ENCODE data around the gene PTGS1. TPM values are rescaled to one million over a fixed set of nuclear protein-coding genes. Genes with fewer than 3 reads are reported as not detected.

The PTGS1 gene
- total and polyA plus RNA-seq, 2 of the 8 experiments (the other 6 are each of a cell fraction or from before 2014, with no cell fraction given), result 1.1 to 1.9 TPM

GRCh38 chr9:122342323-122343050 is 28.3 kb upstream of the PTGS1 start:
- Histone ChIP-seq H2BK120ac (replicated peaks; ENCODE audit: low read depth, low read length) (no peak overlapping the region), H3K56ac (replicated peaks; ENCODE audit: insufficient read length, low read depth, low read length) (no peak overlapping the region), H3K4me3 (ENCODE audit: extremely low read depth in 1 of 4, insufficient read depth in 2 of 4, low read depth in 3 of 4, low read length in 4 of 4) (peak overlapping the region in 3 of 4 experiments; percentile 3 to 16 (median 5); a peak in 2 of 8 replicates), H3K18ac (ENCODE audit: extremely low read depth, low read length) (peak overlapping the region; percentile 72; the same call in 1 of the 2 replicates), H3K9me3 (ENCODE audit: insufficient read depth in 2 of 2, low read depth in 1 of 2, low read length in 1 of 2) (no peaks in the 10 kb centered on the region), H4K5ac (ENCODE audit: insufficient read length, low read depth, low read length) (no peak overlapping the region), H3K27ac (ENCODE audit: low read depth, low read length) (no peak overlapping the region), H3K14ac (ENCODE audit: insufficient read length) (no peak overlapping the region), H4K20me1 (replicated peaks in 1 of 2; ENCODE audit: control insufficient read depth in 1 of 2, insufficient read depth in 2 of 2, low read length in 2 of 2) (no peaks in the 10 kb centered on the region), H2BK15ac (ENCODE audit: low read length) (no peak overlapping the region), H3K23me2 (ENCODE audit: low read depth, low read length) (peaks cover 10% of the 10 kb centered on the region), H3K9ac (replicated peaks in 1 of 4; ENCODE audit: extremely low read depth in 1 of 4, low read depth in 3 of 4, low read length in 3 of 4) (no peak overlapping the region), H3K23ac (ENCODE audit: insufficient read length) (no peak overlapping the region), H2AFZ (ENCODE audit: low read length) (no peak overlapping the region; the same call in 1 of the 2 replicates), H3K79me1 (ENCODE audit: low read depth, low read length) (no peaks in the 10 kb centered on the region), H3K4ac (replicated peaks; ENCODE audit: insufficient read length, low read depth, low read length) (no peak overlapping the region), H4K8ac (ENCODE audit: extremely low read depth, insufficient read depth, low read length) (no peak overlapping the region), H3K36me3 (ENCODE audit: control insufficient read depth in 2 of 4, insufficient read depth in 4 of 4, low read length in 3 of 4) (no peaks in the 10 kb centered on the region), H2BK12ac (ENCODE audit: low read depth, low read length) (peak overlapping the region; percentile 70; the same call in 1 of the 2 replicates), H2BK20ac (ENCODE audit: low read length) (peak overlapping the region; percentile 5; the same call in 1 of the 2 replicates), H4K91ac (replicated peaks; ENCODE audit: insufficient read length, low read length) (peak overlapping the region; percentile 58), H3K27me3 (replicated peaks in 1 of 4; ENCODE audit: control insufficient read depth in 3 of 4, extremely low read depth in 1 of 4, insufficient read depth in 3 of 4, low read length in 3 of 4) (peaks cover 0 to 13% (median 7%) of the 10 kb centered on the region in 4 experiments; a peak in 6 of 7 replicates), H2BK5ac (ENCODE audit: low read depth, low read length) (peak overlapping the region; percentile 90; the same call in 1 of the 2 replicates), H3K4me2 (ENCODE audit: insufficient read depth in 1 of 2, low read depth in 2 of 2, low read length in 2 of 2) (peak overlapping the region; percentile 42 to 47), H2AK5ac (ENCODE audit: low read depth, low read length) (no peak overlapping the region), H3K79me2 (ENCODE audit: control insufficient read depth in 1 of 2, insufficient read depth in 2 of 2, low read length in 2 of 2) (no peaks in the 10 kb centered on the region), H3K4me1 (replicated peaks in 1 of 4; ENCODE audit: control insufficient read depth in 3 of 4, insufficient read depth in 4 of 4, low read length in 3 of 4) (peaks cover 9 to 36% (median 21%) of the 10 kb centered on the region in 4 experiments)
- CTCF ChIA-PET (ENCODE audit: partially characterized antibody), result interaction anchor here (1.0 to 25.6 kb wide), 5 partner anchors 8 to 244 kb away, joined by 3 to 544 read pairs (median 4); no protein-coding TSS in a partner anchor
- 48% methylated on average over 15 of the region's 15 CpGs; no CpG with 5 or more reads in 1 of the 2 experiments for WGBS, 2 experiments (ENCODE audit: extremely low coverage in 1 of 2, insufficient coverage in 1 of 2, insufficient read length in 1 of 2, insufficient replicate concordance in 2 of 2, low coverage in 1 of 2, low lambda C conversion rate in 2 of 2, missing lambda C conversion rate in 1 of 2)
- POLR2A ChIA-PET (ENCODE audit: partially characterized antibody), result interaction anchor here (0.8 kb wide), 1 partner anchor 13 kb away, joined by 3 read pairs; no protein-coding TSS in a partner anchor
- FAIRE-seq, result peak; percentile 42
- DNase-seq (ENCODE audit: low read depth in 1 of 2, low spot score in 2 of 2), result no peak
- TF ChIP-seq NRF1 (IDR thresholded peaks at IDR 0.05; ENCODE audit: low read depth, low read length), result no peak
- TF ChIP-seq NANOG (IDR thresholded peaks at IDR 0.05; ENCODE audit: insufficient read depth, low read depth, low read length, poor library complexity, severe bottlenecking), result no peak
- TF ChIP-seq RBBP5 (IDR thresholded peaks at IDR 0.05; ENCODE audit: borderline replicate concordance, low read depth, low read length), result 0 out of 2 replicates have a peak, but pooled peaks have one; percentile 50
- TF ChIP-seq TEAD4 (IDR thresholded peaks at IDR 0.05; ENCODE audit: low read depth, low read length), result peak; percentile 78
- TF ChIP-seq FOSL1 (IDR thresholded peaks at IDR 0.05; ENCODE audit: insufficient read depth, low read depth, low read length), result no peak

Measured in H1 (cell line).